GM21717 (cell line): ENCODE measurements around the gene PDE7B.

Source experiments
- ATAC-seq: cut with Tn5 transposase; IDR thresholded peaks from one replicate; pipeline ENCODE4 v1.9.1; 2021; ENCODE audit warnings: mild to moderate bottlenecking, moderate library complexity; ENCODE audit not compliant: unreplicated experiment

The PDE7B gene

DNA sequence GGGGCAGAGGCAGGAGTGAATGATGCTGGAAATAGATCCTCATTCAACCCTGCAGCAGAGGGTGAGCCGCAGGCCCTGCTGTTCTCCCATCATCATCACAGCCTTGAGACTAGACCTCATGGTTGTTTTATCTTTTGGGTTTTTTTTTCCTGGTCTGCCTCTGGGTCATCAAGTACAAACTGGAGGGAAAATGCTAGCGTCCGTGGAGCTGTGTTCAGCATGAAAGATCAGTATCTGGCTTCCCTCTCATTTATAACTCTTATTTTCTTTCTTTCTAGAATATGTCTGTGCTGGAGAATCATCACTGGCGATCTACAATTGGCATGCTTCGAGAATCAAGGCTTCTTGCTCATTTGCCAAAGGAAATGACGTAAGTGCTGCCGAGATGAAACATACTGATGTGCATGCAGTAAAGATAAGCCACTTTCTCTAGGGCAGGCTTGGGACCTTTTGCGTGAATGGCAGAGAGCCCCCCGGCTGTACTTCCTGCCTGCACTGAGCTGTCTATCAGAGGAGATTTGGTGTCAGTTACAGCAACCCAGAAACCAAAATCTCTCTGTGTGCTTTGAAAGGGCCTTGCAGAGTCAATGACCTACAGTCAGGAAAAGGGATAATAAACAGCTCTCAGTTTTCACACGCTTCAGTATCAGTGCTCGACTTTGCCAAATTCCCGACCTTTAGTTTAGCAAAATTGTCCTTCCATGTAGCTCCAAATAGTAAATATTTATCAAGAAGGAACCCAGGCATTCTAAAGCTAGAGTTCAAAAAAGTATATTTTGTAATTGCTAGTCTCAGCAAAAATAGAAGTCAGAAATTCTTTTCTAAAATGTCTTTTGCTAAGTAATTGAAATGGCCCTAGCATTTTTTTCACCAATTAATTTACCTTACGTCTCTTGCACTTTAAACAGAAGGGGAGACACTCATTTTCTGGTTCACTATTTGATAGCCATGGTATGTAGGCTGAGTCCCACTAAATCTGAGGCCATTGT lies 322.3 kb downstream of the PDE7B start:
- no peak for ATAC-seq

DNA sequence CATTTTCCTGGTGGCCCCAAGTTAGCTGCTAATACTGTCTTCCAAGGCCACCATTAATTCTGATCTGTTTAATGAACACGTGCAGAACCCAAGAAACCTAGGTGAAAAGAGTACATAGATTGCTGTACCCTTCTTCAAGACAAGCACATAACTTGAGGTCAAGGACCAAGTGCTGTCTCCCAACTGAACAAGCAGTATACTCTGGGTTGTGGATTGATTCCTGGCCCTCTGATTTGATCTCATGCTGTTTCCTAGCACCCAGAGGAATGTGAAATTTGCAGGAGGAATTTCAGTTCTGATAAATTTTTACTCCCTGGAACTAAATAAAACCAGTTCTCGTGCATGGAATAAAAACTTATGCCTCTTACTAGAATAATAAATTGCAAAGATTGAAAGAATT lies 323.0 kb downstream of the PDE7B start:
- ATAC-seq, result no peak

DNA sequence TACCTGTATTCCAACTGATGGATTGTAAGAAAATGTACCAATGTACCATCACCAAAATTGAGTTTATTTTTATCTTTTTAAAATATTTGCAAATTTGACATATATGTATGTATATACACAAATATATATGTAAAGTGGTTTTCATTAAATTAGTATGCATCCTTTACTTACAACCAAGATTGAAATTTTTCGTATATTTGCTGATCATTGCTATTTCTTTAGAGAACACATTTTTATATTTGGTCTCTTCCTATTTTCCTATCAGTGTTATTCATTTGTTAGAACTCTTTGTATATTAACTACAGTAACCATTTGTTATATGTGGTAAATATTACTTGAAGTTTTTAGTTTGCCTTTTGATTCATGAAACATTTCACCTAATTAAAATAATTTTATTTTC lies 324.4 kb downstream of the PDE7B start:
- ATAC-seq, result no peak

DNA sequence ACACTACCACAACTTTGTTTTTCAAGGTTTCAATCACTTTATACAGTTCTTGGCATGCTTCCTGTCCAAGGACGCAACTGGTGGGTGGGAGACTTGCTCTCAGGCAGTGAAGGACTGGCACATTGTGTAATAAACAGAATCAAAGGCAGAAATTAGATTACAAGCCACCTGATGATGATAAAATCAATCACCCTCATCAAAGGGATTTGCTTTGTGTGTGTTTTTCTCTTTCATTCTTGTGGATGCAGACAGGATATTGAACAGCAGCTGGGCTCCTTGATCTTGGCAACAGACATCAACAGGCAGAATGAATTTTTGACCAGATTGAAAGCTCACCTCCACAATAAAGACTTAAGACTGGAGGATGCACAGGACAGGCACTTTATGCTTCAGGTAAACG lies 327.2 kb downstream of the PDE7B start:
- no peak for ATAC-seq

DNA sequence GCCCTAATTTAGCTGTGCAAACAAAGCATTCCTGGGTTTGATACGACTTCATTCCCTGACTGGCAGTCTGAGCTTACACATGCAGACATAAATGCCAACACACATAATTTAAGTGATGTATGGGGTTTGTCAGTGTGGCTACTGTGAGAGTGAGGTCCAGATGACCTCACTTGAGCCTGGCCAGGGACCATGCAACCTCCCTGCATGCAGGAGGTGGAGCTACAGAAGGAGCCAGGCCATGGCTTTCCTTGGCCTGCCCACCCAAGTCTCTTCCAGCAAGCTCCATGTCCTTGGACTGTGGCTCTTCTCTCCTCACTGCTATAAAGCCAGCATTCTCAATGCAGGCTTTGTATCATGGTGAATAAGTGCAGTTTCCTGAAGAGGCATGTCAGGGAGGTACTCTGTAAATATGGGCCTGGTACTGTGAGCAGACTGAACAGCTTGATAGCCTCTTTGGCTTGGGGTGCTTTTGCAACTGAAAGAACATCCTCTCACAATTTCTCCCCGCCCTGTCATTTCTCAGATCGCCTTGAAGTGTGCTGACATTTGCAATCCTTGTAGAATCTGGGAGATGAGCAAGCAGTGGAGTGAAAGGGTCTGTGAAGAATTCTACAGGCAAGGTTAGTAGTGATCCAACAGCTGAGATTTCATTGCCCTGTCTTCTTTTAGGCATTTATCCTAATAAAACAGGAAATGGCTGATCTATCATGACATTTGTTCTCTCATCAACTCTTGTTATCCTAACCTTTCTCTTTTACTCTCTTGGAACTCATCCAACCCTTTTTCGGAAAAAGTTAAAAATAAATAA lies 329.4 kb downstream of the PDE7B start:
- ATAC-seq, result no peak

DNA sequence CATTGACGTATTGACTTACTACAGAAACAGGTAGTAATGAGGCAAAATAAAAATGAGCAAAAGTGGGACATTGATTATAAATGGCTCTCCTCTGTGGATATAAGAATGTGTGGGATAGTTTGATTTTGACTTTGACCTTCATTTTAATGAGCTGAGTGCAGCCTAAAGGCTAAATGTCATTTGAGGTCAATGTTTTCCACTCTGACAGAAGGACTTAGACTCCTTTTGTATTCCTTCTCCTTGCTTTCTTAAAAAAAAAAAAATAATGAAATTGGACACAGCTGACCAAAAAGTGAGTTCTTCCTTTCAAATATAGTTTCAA lies 330.0 kb downstream of the PDE7B start:
- no peak for ATAC-seq

DNA sequence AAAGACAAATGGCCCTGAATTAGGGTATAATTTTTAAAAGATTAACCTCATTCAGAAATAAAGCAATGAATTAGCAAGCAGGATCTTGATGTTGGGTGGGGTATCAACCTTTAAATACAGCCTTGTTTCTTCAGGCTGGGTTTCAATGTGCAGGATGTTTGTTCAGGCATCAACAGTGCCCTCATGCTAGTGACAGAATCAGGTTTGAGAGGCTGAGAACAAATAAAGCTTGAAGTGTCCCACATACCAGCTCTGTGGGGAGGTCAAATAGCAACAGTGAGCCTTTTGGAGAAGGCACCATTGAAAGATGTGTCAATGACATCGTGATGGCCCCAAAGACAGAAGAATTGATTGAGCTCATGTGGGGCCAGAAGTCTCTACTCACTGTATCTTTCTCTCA lies 330.4 kb downstream of the PDE7B start:
- ATAC-seq, result no peak

DNA sequence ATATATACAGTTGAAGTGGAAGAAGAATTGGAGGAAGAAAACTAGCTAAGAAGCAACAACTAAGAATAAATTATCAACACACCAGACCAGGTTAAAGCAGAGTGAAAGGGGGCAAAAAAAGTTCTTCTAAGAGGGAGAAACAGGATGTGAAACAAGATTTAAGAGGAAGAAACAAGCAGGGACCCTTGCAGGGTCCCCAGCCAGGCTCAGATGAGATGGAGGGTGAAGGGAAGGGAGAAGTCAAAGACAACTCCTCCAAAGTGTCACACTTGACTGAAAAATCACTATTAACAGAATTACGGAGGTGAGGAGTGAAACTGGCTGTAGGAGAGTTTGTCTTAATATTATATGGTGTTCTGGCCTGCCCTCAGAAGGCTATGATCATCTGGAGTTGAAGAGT lies 333.2 kb downstream of the PDE7B start:
- ATAC-seq, result no peak

DNA sequence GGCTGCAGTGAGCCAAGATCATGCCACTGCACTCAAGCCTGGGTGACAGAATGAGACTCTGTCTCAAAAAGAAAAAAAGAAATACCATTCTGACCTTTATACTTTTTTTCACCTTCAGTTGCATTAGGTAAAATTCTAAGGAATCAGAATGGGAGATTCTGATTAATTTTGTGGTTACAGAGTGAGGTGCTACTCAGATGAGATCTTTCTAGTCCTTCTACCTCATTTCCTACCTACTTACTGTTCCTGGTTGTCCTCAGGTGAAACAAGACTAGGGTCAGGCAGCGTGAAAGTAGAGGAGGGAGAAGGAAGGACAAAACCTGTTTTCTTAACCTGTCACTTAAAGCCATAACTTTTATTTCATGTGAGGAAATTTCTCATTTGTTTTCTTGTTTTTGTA lies 334.9 kb downstream of the PDE7B start:
- ATAC-seq, result no peak

DNA sequence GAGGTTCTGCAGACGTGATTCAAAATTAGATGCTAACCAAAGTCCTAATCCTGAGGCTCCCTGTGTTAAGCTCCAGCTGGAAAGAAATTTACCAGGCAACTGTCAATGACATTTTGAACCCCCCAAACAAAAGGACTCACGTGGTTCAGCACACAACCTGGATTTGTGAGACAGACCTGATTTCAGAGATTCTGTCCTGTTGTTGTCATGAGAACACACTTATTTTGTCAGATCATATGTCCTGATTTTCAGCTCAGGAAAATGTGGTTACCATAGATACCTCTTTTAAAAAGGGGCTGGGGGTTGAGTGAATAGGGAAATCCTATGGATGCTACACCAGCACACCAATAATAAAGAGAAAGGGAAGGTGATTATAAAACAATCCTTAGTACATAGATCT lies 337.0 kb downstream of the PDE7B start:
- no peak for ATAC-seq

DNA sequence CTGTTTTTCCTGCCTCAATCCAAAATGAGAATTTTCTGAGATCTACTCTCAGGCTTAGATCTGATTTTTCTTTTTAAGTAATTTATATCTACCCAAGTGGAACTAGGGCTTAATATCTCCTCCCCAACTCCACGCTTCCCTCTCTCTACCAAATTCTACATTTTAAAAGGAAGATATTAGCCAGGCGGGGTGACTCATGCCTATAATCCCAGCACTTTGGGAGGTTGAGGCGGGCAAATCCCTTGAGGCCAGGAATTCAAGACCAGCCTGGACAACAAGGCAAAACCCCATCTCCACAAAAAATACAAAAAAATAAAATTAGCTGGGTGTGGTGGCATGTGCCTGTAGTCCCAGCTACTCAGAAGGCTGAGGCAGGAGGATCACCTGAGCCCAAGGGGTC lies 337.6 kb downstream of the PDE7B start:
- no peak for ATAC-seq

DNA sequence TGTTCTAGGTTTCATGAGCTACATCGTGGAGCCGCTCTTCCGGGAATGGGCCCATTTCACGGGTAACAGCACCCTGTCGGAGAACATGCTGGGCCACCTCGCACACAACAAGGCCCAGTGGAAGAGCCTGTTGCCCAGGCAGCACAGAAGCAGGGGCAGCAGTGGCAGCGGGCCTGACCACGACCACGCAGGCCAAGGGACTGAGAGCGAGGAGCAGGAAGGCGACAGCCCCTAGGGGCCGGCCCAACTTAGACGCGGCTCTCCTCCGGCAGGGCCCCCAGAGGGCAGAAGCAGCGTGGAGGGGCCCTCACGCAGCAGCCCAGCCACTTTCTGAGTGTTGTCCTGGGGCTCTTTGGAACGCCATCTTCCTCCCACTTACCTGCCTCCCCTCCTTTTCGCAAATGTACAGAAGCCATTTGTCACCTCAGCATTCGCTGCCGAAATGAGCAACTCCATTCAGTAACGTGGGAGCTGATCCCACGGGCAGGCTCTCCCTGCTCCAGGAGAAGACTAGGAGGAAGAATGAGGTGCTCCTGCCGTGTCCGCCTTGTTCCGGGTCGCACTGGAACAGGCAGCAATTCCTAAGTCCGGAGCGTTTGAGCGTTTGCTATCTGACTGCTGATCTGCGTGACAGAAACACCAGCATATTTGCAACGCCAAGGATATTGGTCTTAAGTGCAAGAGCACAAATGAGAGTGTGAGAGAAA lies 340.3 kb downstream of the PDE7B start:
- ATAC-seq, result no peak

DNA sequence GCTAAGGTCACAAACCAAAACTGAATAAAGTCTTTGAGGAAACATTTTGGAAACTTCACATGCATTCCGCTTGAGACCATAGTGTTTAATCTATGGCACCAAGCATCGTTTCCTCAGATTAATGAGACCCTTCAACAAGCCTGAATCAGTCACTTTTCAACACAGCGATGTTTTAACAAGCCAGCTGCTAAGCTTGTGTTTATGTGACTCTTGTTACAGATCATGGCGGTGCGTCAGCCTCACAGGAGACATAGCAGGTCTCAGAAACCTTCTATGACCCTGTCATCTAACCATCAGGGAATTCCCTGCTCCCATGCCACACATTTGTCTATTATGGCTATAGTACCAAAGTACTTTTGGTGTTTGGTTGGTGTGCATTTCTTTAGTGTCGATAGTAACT lies 341.4 kb downstream of the PDE7B start:
- no peak for ATAC-seq

DNA sequence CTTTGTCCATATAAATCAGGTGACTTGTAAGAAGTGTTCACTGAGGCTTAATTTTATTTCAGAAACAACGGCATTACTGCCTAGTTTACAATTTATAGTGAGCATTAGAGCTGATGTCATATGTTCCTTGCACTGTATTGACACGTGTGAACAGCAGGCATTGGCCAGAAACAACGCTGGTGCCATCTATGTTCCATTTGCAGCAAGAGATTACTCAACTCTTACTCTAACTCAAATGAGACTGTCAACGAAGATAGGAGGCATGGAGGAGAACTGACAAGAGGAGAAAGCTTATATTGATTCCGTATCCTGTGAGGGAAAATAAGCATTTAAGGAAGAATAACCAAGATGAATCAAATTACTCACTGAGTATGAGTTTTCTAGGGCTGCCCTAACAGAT lies 350.2 kb downstream of the PDE7B start:
- no peak for ATAC-seq

DNA sequence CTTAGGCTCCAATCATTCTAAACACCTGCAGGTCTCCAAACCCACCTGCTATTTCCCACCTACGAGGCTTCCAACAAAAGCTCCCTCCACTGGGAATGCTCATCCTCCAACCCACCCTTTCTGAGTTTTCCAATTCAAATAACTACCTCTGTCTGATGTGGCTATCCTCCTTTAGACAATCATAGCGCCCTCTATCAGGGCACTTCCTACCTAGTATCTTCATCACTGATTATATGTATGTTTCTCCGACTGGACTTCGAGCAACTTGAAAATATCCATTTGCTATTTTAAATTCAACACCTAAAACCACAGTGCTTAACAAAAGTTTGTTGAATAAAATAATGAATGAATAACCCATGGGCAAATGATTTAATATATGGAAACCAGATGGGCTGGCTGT lies 357.3 kb downstream of the PDE7B start:
- ATAC-seq, result no peak

DNA sequence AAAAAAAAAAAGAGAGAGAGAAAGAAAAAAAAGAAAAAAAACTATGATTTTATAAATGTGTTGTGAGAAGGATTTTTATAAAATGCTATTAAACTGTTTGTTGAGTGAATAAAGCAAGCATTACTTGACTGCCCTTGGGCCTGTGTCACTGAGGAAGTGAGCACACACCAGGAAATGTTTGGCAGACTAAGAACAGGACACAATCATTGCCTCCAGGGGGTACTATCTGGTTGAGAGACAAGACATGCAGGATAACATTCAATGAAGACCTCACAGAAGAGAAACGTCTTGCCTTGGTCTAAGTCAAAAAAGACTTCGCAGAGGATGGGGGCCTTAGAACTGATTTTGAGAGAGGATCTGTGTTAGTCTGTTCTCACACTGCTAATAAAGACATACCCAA lies 358.0 kb downstream of the PDE7B start:
- no peak for ATAC-seq

DNA sequence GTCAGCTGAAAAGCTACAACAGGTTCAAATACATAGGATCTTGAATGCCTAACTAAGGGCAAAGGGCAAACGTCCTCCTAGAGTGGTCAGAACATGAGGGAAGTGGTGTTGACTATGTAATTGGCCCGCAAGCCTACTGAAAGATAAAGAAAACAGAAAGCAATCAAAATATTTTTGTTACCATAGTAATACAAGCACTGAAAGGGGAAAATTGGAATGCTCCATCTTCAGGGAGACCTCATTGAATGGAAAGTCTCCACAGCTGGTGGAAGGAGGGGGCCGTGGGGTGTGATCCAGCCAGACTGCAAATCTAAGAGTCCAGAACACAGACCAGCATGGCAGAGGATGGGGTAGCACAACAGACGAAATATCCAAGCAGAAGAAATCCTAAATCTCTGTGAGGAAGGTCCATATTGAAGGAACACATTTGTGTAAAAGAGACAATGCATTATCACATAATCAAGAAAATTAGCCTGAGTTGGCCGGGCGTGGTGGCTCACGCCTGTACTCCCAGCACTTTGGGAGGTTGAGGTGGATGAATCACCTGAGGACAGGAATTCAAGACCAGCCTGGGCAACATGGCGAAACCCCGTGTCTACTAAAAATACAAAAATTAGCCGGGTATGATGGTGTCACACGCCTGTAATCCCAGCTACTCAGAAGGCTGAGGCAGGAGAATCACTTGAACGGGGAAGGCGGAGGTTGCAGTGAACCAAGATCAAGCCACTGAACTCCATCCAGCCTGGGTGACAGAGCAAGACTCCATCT lies 359.1 kb downstream of the PDE7B start:
- ATAC-seq, result no peak

DNA sequence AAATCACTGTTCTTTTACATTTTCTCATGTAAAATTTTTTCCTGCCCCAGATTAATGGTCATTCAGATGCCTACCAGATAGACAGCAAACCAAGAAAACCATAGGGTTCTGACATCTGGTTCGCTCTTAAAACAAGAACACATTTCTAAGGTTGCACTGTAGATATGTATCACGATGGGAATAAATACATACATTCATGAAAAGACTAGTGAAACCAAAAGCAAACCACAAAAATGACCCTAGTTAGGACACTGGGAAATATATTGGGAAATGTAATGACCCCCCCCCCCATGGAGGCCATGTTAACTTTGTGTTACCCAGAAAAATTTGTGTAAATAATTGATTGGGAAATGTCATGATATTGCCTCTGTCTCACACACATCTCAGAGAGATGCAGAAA lies 361.1 kb downstream of the PDE7B start:
- ATAC-seq, result no peak

DNA sequence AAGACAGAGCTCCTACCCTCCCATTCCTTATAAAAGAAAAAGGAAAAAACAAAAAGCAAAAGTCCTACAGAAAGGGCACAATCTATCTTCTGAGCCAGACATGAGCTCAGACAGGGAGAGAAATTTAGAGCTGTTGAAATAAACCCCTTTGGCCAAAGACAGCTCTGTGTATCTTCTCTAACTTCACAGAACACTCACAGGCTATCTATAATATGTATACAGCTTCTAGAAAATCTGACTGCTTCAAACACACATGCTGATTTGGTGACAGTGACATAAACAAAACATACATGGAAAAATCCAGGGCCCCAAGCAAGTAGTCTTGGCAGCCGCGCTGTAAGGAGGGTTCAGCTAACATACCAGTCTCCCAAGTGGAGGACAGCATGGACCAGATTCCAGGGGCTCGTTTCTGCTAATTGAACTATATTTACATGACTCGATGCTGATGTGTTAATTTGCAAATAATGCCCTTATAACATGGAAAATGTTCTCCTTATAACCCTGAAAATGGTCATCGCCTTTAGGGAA lies 361.6 kb downstream of the PDE7B start:
- ATAC-seq, result no peak

DNA sequence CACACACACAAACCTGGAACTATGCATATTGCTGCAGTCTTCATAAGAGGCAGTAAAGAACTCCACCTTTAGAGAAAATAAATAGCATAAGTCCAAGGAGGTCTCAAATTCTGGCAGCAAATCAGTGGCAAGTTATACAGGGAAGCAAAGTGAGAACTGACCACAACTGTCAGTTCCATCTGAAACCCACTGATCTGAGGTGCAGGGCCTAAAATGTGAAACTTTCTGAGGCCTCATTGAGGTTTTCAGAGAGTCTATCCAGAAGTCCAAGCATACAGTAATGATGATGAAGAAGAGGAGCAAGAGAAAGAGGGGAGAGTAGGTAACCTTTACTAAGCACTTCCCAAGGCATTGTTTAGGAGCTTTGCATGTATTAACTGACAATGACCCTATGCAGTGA lies 362.4 kb downstream of the PDE7B start:
- ATAC-seq, result no peak
